Measurements from ENCODE around the gene HSFX1.
"Not testable (repeated sequence)": the region's sequence is repeated elsewhere in the genome, so short reads cannot be mapped to it uniquely, and the experiment has no call there.

The HSFX1 gene

GRCh38 chrX:149758068-149758714 lies 15.7 kb upstream of the HSFX1 start:
- no peaks in the 10 kb centered on the region for H3K79me2 ChIP-seq (ENCODE audit: insufficient read depth, low read length)
- no peak overlapping the region for H3K27ac ChIP-seq (ENCODE audit: low read depth, low read length, poor library complexity, severe bottlenecking)
- H3K4me3 ChIP-seq (ENCODE audit: low read depth, low read length, poor library complexity, severe bottlenecking): no peak overlapping the region
- no peak overlapping the region for H3K4me2 ChIP-seq (ENCODE audit: low read length)
- H3K27me3 ChIP-seq (ENCODE audit: insufficient read depth, low read length): no peaks in the 10 kb centered on the region
- H3K36me3 ChIP-seq (ENCODE audit: insufficient read depth, low read length): no peaks in the 10 kb centered on the region
- TF ChIP-seq EZH2 (IDR thresholded peaks at IDR 0.05; ENCODE audit: borderline replicate concordance, low read length): no peak
- no peak for TF ChIP-seq CTCF (IDR thresholded peaks at IDR 0.05; ENCODE audit: low read length)
- no peaks in the 10 kb centered on the region for H3K9me3 ChIP-seq (ENCODE audit: low read length)
- H3K4me1 ChIP-seq (ENCODE audit: insufficient read depth, low read length, severe bottlenecking): no peaks in the 10 kb centered on the region
- no peaks in the 10 kb centered on the region for H3K9me2 ChIP-seq (ENCODE audit: low read depth, low read length)
- no peaks in the 10 kb centered on the region for H4K20me1 ChIP-seq (ENCODE audit: insufficient read depth, low read length)
- no peak overlapping the region for H3K9ac ChIP-seq (ENCODE audit: low read length)
- H3F3A ChIP-seq (ENCODE audit: insufficient read depth, low read length): no peaks in the 10 kb centered on the region
- H2AFZ ChIP-seq (ENCODE audit: low read length): no peak overlapping the region

- H2AFZ ChIP-seq (ENCODE audit: low read length); H3F3A ChIP-seq (ENCODE audit: insufficient read depth, low read length); H3K4me1 ChIP-seq (ENCODE audit: insufficient read depth, low read length, severe bottlenecking); H3K27ac ChIP-seq (ENCODE audit: low read depth, low read length, poor library complexity, severe bottlenecking); H3K9me2 ChIP-seq (ENCODE audit: low read depth, low read length); H3K79me2 ChIP-seq (ENCODE audit: insufficient read depth, low read length); H3K27me3 ChIP-seq (ENCODE audit: insufficient read depth, low read length); H3K36me3 ChIP-seq (ENCODE audit: insufficient read depth, low read length); H3K4me3 ChIP-seq (ENCODE audit: low read depth, low read length, poor library complexity, severe bottlenecking); H3K9me3 ChIP-seq (ENCODE audit: low read length); H4K20me1 ChIP-seq (ENCODE audit: insufficient read depth, low read length); H3K9ac ChIP-seq (ENCODE audit: low read length); H3K4me2 ChIP-seq (ENCODE audit: low read length): not testable (repeated sequence)
Observed at GRCh38 chrX:149758715-149759078, 15.2 kb upstream of the HSFX1 start.

- Histone ChIP-seq H3K27ac (ENCODE audit: low read depth, low read length, poor library complexity, severe bottlenecking) (no peak overlapping the region), H4K20me1 (ENCODE audit: insufficient read depth, low read length) (no peaks in the 10 kb centered on the region), H3K27me3 (ENCODE audit: insufficient read depth, low read length) (no peaks in the 10 kb centered on the region), H3F3A (ENCODE audit: insufficient read depth, low read length) (no peaks in the 10 kb centered on the region), H3K4me3 (ENCODE audit: low read depth, low read length, poor library complexity, severe bottlenecking) (no peak overlapping the region), H3K9me3 (ENCODE audit: low read length) (no peaks in the 10 kb centered on the region), H3K4me1 (ENCODE audit: insufficient read depth, low read length, severe bottlenecking) (no peaks in the 10 kb centered on the region), H3K9me2 (ENCODE audit: low read depth, low read length) (no peaks in the 10 kb centered on the region), H3K79me2 (ENCODE audit: insufficient read depth, low read length) (no peaks in the 10 kb centered on the region), H3K9ac (ENCODE audit: low read length) (no peak overlapping the region), H3K4me2 (ENCODE audit: low read length) (no peak overlapping the region), H3K36me3 (ENCODE audit: insufficient read depth, low read length) (no peaks in the 10 kb centered on the region), H2AFZ (ENCODE audit: low read length) (no peak overlapping the region)
- TF ChIP-seq EZH2 (IDR thresholded peaks at IDR 0.05; ENCODE audit: borderline replicate concordance, low read length) (no peak), CTCF (IDR thresholded peaks at IDR 0.05; ENCODE audit: low read length) (no peak)
Observed at GRCh38 chrX:149759824-149760223, 14.0 kb upstream of the HSFX1 start.

- no peaks in the 10 kb centered on the region for H3K79me2 ChIP-seq (ENCODE audit: insufficient read depth, low read length)
- H3K4me2 ChIP-seq (ENCODE audit: low read length): no peak overlapping the region
- no peak overlapping the region for H3K9ac ChIP-seq (ENCODE audit: low read length)
- TF ChIP-seq CTCF (IDR thresholded peaks at IDR 0.05; ENCODE audit: low read length) (no peak), EZH2 (IDR thresholded peaks at IDR 0.05; ENCODE audit: borderline replicate concordance, low read length) (no peak)
- no peak overlapping the region for H2AFZ ChIP-seq (ENCODE audit: low read length)
- H3F3A ChIP-seq (ENCODE audit: insufficient read depth, low read length): no peaks in the 10 kb centered on the region
- no peaks in the 10 kb centered on the region for H4K20me1 ChIP-seq (ENCODE audit: insufficient read depth, low read length)
- no peaks in the 10 kb centered on the region for H3K4me1 ChIP-seq (ENCODE audit: insufficient read depth, low read length, severe bottlenecking)
- no peaks in the 10 kb centered on the region for H3K9me2 ChIP-seq (ENCODE audit: low read depth, low read length)
- no peaks in the 10 kb centered on the region for H3K9me3 ChIP-seq (ENCODE audit: low read length)
- H3K27me3 ChIP-seq (ENCODE audit: insufficient read depth, low read length): no peaks in the 10 kb centered on the region
- H3K4me3 ChIP-seq (ENCODE audit: low read depth, low read length, poor library complexity, severe bottlenecking): no peak overlapping the region
- no peak overlapping the region for H3K27ac ChIP-seq (ENCODE audit: low read depth, low read length, poor library complexity, severe bottlenecking)
- H3K36me3 ChIP-seq (ENCODE audit: insufficient read depth, low read length): no peaks in the 10 kb centered on the region
Observed at GRCh38 chrX:149760965-149761364, 12.9 kb upstream of the HSFX1 start.

- not testable (repeated sequence) for H2AFZ ChIP-seq (ENCODE audit: low read length); H4K20me1 ChIP-seq (ENCODE audit: insufficient read depth, low read length); H3K27ac ChIP-seq (ENCODE audit: low read depth, low read length, poor library complexity, severe bottlenecking); H3K4me3 ChIP-seq (ENCODE audit: low read depth, low read length, poor library complexity, severe bottlenecking); H3K9me2 ChIP-seq (ENCODE audit: low read depth, low read length); H3K9me3 ChIP-seq (ENCODE audit: low read length); H3K9ac ChIP-seq (ENCODE audit: low read length); H3K79me2 ChIP-seq (ENCODE audit: insufficient read depth, low read length); H3F3A ChIP-seq (ENCODE audit: insufficient read depth, low read length); H3K4me1 ChIP-seq (ENCODE audit: insufficient read depth, low read length, severe bottlenecking); H3K36me3 ChIP-seq (ENCODE audit: insufficient read depth, low read length); H3K27me3 ChIP-seq (ENCODE audit: insufficient read depth, low read length); H3K4me2 ChIP-seq (ENCODE audit: low read length)
Observed at GRCh38 chrX:149761858-149762674, 11.8 kb upstream of the HSFX1 start.

Data from OCI-LY1 (cell line).